H9 (cell line): ENCODE measurements around the gene FASTK. TPM values are rescaled to one million over a fixed set of nuclear protein-coding genes. Genes with fewer than 3 reads are reported as not detected.

Experiments
- DNase-seq: peaks from one replicate; pipeline ENCODE4 v3.0.0-alpha.2; 2017
- H2AFZ ChIP-seq: one replicate; pipeline ENCODE4 v1.6.1; 2013; ENCODE audit warnings: mild to moderate bottlenecking, low read length, control low read depth, moderate library complexity
- H2AK5ac ChIP-seq: 2 replicates; pipeline ENCODE4 v1.6.1; 2013; ENCODE audit warnings: low read length, control low read depth, mixed read lengths; ENCODE audit not compliant: insufficient read length
- H2BK120ac ChIP-seq: one replicate; pipeline ENCODE4 v1.6.1; 2013; ENCODE audit warnings: low read depth, mild to moderate bottlenecking, low read length, control low read depth, inconsistent platforms; ENCODE audit not compliant: poor library complexity, severe bottlenecking
- H2BK12ac ChIP-seq: 2 replicates; pipeline ENCODE4 v1.6.1; 2013; ENCODE audit warnings: low read length, control low read depth, mixed read lengths, low read depth; ENCODE audit not compliant: insufficient read length
- H2BK15ac ChIP-seq: 2 replicates; pipeline ENCODE4 v1.6.1; 2013; ENCODE audit warnings: low read depth, low read length, control low read depth
- H2BK20ac ChIP-seq: one replicate; pipeline ENCODE4 v1.6.1; 2013; ENCODE audit warnings: low read depth, mild to moderate bottlenecking, low read length, control low read depth, inconsistent platforms; ENCODE audit not compliant: poor library complexity, severe bottlenecking
- H2BK5ac ChIP-seq: 2 replicates; pipeline ENCODE4 v1.6.1; 2013; ENCODE audit warnings: low read length, control low read depth, mixed read lengths; ENCODE audit not compliant: insufficient read length
- H3K14ac ChIP-seq: 2 replicates; pipeline ENCODE4 v1.6.1; 2013; ENCODE audit warnings: low read length, control low read depth; ENCODE audit not compliant: insufficient read depth
- H3K18ac ChIP-seq: 2 replicates; pipeline ENCODE4 v1.6.1; 2013; ENCODE audit warnings: low read depth, mild to moderate bottlenecking, mixed read lengths, low read length, control low read depth; ENCODE audit not compliant: insufficient read length
- H3K23ac ChIP-seq: 2 replicates; pipeline ENCODE4 v1.6.1; 2013; ENCODE audit warnings: low read length, control low read depth, mixed read lengths, low read depth; ENCODE audit not compliant: insufficient read length
- H3K23me2 ChIP-seq: 2 replicates; pipeline ENCODE4 v1.6.1; 2013; ENCODE audit warnings: low read depth, mild to moderate bottlenecking, mixed read lengths, low read length, control low read depth; ENCODE audit not compliant: insufficient read length, poor library complexity, severe bottlenecking
- H3K27ac ChIP-seq: 2 replicates; pipeline ENCODE4 v1.5.1; 2013; ENCODE audit warnings: low read length, control low read depth, mixed read lengths, low read depth; ENCODE audit not compliant: insufficient read length
- H3K27me3 ChIP-seq: 2 replicates; pipeline ENCODE4 v1.6.1; 2013; ENCODE audit warnings: low read length, control low read depth, inconsistent platforms; ENCODE audit not compliant: insufficient read depth
- H3K4ac ChIP-seq: 2 replicates; pipeline ENCODE4 v1.6.1; 2013; ENCODE audit warnings: low read depth, mild to moderate bottlenecking, control low read depth, inconsistent platforms, low read length, moderate library complexity
- H3K4me1 ChIP-seq: 2 replicates; pipeline ENCODE4 v1.6.1; 2013; ENCODE audit warnings: low read length, control low read depth, inconsistent platforms; ENCODE audit not compliant: insufficient read depth
- H3K4me2 ChIP-seq: 2 replicates; pipeline ENCODE4 v1.6.1; 2013; ENCODE audit warnings: low read length, control low read depth, mixed read lengths; ENCODE audit not compliant: insufficient read length, insufficient read depth
- H3K56ac ChIP-seq: 2 replicates; pipeline ENCODE4 v1.6.1; 2013; ENCODE audit warnings: low read depth, mild to moderate bottlenecking, mixed read lengths, low read length, control low read depth; ENCODE audit not compliant: insufficient read length
- H3K79me1 ChIP-seq: 2 replicates; pipeline ENCODE4 v1.6.1; 2013; ENCODE audit warnings: low read depth, mild to moderate bottlenecking, moderate library complexity, low read length, control low read depth, inconsistent platforms; ENCODE audit not compliant: insufficient read depth, poor library complexity, severe bottlenecking
- H3K79me2 ChIP-seq: 2 replicates; pipeline ENCODE4 v1.6.1; 2013; ENCODE audit warnings: low read length, control low read depth, inconsistent platforms; ENCODE audit not compliant: insufficient read depth
- H3K9ac ChIP-seq: 2 replicates; pipeline ENCODE4 v1.6.1; 2013; ENCODE audit warnings: low read length, control low read depth, mixed read lengths; ENCODE audit not compliant: insufficient read length; ENCODE audit errors: extremely low read depth
- H3K9me3 ChIP-seq: one replicate; pipeline ENCODE4 v1.6.1; 2013; ENCODE audit warnings: low read depth, low read length, inconsistent platforms; ENCODE audit not compliant: control insufficient read depth
- H3T11ph ChIP-seq: one replicate; pipeline ENCODE4 v1.6.1; 2013; ENCODE audit warnings: mild to moderate bottlenecking, low read length, control low read depth, inconsistent platforms
- H4K20me1 ChIP-seq: one replicate; pipeline ENCODE4 v1.6.1; 2013; ENCODE audit not compliant: control insufficient read depth, insufficient read length, insufficient read depth
- H4K5ac ChIP-seq: 2 replicates; pipeline ENCODE4 v1.6.1; 2013; ENCODE audit warnings: low read depth, mild to moderate bottlenecking, mixed read lengths, low read length, control low read depth; ENCODE audit not compliant: insufficient read length
- H4K8ac ChIP-seq: replicated peaks from 2 replicates; pipeline ENCODE4 v1.6.1; 2013; ENCODE audit warnings: low read length, control low read depth, mixed read lengths, low read depth; ENCODE audit not compliant: insufficient read length
- H4K91ac ChIP-seq: 2 replicates; pipeline ENCODE4 v1.6.1; 2013; ENCODE audit warnings: low read depth, mild to moderate bottlenecking, moderate library complexity, mixed read lengths, low read length, control low read depth; ENCODE audit not compliant: insufficient read length
- H3K27ac Mint-ChIP-seq, 3 experiments: 2 replicates in 2 of 3; 3 replicates in 1 of 3; pipeline ENCODE4 v1.8.0; 2020 to 2021; ENCODE audit warnings: mixed read lengths in 3 of 3, mild to moderate bottlenecking in 1 of 3, moderate library complexity in 1 of 3
- H3K27me3 Mint-ChIP-seq: 2 replicates; pipeline ENCODE4 v1.8.0; 2021; ENCODE audit warnings: low read depth, mild to moderate bottlenecking, moderate library complexity, mixed read lengths
- H3K36me3 Mint-ChIP-seq, 3 experiments: 2 replicates in 2 of 3; 3 replicates in 1 of 3; pipeline ENCODE4 v1.8.0; 2020 to 2021; ENCODE audit warnings: low read depth in 3 of 3, mixed read lengths in 3 of 3; ENCODE audit not compliant: insufficient read depth in 1 of 3
- H3K4me1 Mint-ChIP-seq, 2 experiments: 2 replicates each; pipeline ENCODE4 v1.8.0; 2020; ENCODE audit warnings: mixed read lengths in 2 of 2
- H3K4me3 Mint-ChIP-seq, 2 experiments: 2 replicates in 1 of 2; 3 replicates in 1 of 2; pipeline ENCODE4 v1.8.0; 2020 to 2021; ENCODE audit warnings: mild to moderate bottlenecking in 2 of 2, mixed read lengths in 2 of 2, moderate library complexity in 1 of 2
- H3K9me3 Mint-ChIP-seq, 2 experiments: 2 replicates in 1 of 2; 3 replicates in 1 of 2; pipeline ENCODE4 v1.8.0; 2020; ENCODE audit warnings: mild to moderate bottlenecking in 2 of 2, mixed read lengths in 2 of 2, moderate library complexity in 1 of 2
- WGBS: extraction: QIAGEN DNeasy Blood & Tissue Kit; methylation state at CpG from one replicate; pipeline ENCODE4 v1.1.7; 2013; ENCODE audit warnings: missing lambda C conversion rate, low lambda C conversion rate, mixed read lengths; ENCODE audit not compliant: insufficient read length; ENCODE audit errors: extremely low coverage; 5-methylcytosine and 5-hydroxymethylcytosine counted together
- total RNA-seq: library from RNA; stranded (reverse); gene quantifications from 2 replicates; pipeline ENCODE4 v1.2.1, GENCODE V29; 2021
- TF ChIP-seq, protein P1 (sequence below): fragments of 200-600 bp; sonication (generic); conservative IDR thresholded peaks from 3 replicates; pipeline ENCODE4 v1.8.0; 2021; ENCODE audit warnings: antibody characterized with exemption, mild to moderate bottlenecking

Gene FASTK
- total RNA-seq, 1 experiment from 2014 or later, result 57.8 TPM

DNA sequence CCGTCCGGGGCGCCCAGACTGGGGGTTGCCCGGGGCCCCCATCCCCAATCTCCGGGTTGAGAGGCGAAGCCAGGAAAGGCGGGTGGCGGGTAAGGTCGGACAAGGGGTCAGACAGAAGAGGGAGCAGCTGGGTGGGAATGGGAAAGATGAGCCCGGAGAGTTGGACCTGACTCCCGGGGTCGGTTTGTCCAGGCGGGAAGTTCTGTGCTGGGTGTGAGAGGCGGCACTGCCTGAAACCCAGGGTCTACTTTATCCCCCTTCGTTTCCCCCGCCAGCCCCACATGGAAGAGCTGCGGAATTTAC is 20.5 kb downstream of the FASTK start:
- Histone ChIP-seq H3K79me1 (no peaks in the 10 kb centered on the region), H4K5ac (no peak overlapping the region), H3K79me2 (no peaks in the 10 kb centered on the region), H2BK120ac (no peak overlapping the region), H3K27ac (no peak overlapping the region), H3K56ac (no peak overlapping the region), H2BK20ac (no peak overlapping the region), H2AFZ (no peak overlapping the region), H3K9me3 (no peaks in the 10 kb centered on the region), H3K18ac (no peak overlapping the region), H3K27me3 (no peaks in the 10 kb centered on the region; the same call in 1 of the 2 replicates), H2BK12ac (no peak overlapping the region), H3K4ac (no peak overlapping the region), H4K91ac (no peak overlapping the region), H4K8ac (no peak overlapping the region), H3T11ph (no peak overlapping the region), H2AK5ac (no peak overlapping the region), H4K20me1 (no peaks in the 10 kb centered on the region), H2BK5ac (no peak overlapping the region), H3K4me1 (peaks cover 8% of the 10 kb centered on the region), H3K4me2 (peak overlapping the region; percentile 58), H3K9ac (no peak overlapping the region), H3K14ac (no peak overlapping the region), H3K23me2 (peaks cover 41% of the 10 kb centered on the region), H2BK15ac (no peak overlapping the region), H3K23ac (no peak overlapping the region)
- Mint-ChIP-seq H3K36me3 (peaks cover 4 to 12% (median 11%) of the 10 kb centered on the region in 3 experiments; a peak in 6 of 7 replicates), H3K27me3 (peaks cover 15% of the 10 kb centered on the region), H3K9me3 (no peaks in the 10 kb centered on the region; a peak in 1 of 5 replicates), H3K4me3 (peak overlapping the region; percentile 78 to 91), H3K4me1 (peaks cover 40 to 50% of the 10 kb centered on the region in 2 experiments), H3K27ac (no peak overlapping the region)
- WGBS, result no CpG with 5 or more reads among the region's 17 CpGs
- DNase-seq, result peak; percentile 56
- TF ChIP-seq, protein P1, sequence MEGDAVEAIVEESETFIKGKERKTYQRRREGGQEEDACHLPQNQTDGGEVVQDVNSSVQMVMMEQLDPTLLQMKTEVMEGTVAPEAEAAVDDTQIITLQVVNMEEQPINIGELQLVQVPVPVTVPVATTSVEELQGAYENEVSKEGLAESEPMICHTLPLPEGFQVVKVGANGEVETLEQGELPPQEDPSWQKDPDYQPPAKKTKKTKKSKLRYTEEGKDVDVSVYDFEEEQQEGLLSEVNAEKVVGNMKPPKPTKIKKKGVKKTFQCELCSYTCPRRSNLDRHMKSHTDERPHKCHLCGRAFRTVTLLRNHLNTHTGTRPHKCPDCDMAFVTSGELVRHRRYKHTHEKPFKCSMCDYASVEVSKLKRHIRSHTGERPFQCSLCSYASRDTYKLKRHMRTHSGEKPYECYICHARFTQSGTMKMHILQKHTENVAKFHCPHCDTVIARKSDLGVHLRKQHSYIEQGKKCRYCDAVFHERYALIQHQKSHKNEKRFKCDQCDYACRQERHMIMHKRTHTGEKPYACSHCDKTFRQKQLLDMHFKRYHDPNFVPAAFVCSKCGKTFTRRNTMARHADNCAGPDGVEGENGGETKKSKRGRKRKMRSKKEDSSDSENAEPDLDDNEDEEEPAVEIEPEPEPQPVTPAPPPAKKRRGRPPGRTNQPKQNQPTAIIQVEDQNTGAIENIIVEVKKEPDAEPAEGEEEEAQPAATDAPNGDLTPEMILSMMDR, result peak; percentile 16; the same call in 1 of the 3 replicates
